GM08714 (cell line): ENCODE results near the gene OR2T11.
"Not testable (repeated sequence)": the region's sequence is repeated elsewhere in the genome, so short reads cannot be mapped to it uniquely, and the experiment has no call there.

Experiments
- H3K4me3 ChIP-seq: fragments of 200-500 bp; sonication (Bioruptor generic); 2 replicates; pipeline ENCODE4 v1.5.1; 2014; ENCODE audit warnings: mild to moderate bottlenecking, low read length, inconsistent platforms
- ZNF274 ChIP-seq: IDR thresholded peaks from 2 replicates; pipeline ENCODE4 v1.6.1; 2012; ENCODE audit warnings: mild to moderate bottlenecking, low read depth, low read length

The OR2T11 gene, protein sequence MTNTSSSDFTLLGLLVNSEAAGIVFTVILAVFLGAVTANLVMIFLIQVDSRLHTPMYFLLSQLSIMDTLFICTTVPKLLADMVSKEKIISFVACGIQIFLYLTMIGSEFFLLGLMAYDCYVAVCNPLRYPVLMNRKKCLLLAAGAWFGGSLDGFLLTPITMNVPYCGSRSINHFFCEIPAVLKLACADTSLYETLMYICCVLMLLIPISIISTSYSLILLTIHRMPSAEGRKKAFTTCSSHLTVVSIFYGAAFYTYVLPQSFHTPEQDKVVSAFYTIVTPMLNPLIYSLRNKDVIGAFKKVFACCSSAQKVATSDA

DNA sequence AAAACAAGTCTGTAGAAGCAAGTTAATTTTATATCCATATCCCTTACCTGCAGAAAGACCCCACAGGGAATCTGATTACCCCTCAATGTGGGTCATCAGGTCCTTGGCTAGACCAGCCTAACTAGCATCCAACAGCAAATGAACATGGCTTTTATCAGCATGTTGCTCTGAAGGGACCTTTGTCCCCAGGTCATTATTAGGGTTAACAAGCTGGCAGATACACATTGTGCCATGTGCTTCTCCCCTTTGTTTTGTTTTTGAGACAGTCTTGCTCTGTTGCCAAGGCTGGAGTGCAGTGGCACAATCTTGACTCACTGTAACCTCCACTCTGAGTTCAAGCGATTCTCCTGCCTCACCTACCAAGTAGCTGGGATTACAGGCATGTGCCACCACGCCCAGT lies at the start of gene OR2T11:
Gene OR2T11 (minus strand): TSS at position 101 of the 400 bp plus-strand sequence. CDS start 7,963 bp downstream, outside the sequence.
- H3K4me3 ChIP-seq: not testable (repeated sequence)

DNA sequence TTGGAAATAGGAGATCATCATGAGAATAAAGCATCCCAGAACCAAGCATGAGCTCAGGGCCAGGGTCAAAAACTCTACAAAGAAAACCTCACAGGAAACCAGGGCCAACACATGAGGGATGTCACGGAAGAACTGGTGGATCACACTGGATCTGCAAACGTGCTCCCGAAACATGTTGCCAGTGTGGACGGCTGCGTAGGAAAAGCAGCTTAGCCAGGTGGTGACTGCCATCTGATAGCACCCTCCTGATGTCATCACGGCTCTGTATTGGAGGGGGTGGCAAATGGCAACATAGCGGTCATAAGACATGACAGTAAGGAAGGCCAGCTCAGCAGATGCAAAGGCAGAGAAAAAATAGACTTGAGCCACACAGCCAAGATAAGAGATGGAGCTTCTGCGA lies 46.8 kb upstream of the OR2T11 start:
- no peak overlapping the region for H3K4me3 ChIP-seq
- no peak for TF ChIP-seq ZNF274

DNA sequence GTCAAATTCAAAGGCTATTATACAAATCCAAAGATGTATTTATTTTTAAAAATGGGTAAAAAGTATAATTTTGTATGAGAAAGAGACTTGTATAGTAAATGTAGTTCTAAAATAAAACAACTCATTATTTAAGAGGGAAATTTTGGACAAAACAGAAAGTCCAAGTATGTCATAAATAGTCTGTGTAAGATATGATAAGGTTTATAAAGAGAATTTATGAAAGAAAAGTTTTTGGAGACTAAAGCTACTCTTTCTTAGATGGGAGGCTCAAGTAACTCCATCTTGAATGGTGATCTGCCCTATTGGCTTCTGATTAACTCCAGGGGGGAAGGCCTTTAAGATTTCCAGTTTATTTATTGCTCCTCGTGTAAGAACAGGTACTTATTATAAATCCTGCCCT lies 35.1 kb upstream of the OR2T11 start:
- H3K4me3 ChIP-seq: no peak overlapping the region
- no peak for TF ChIP-seq ZNF274

DNA sequence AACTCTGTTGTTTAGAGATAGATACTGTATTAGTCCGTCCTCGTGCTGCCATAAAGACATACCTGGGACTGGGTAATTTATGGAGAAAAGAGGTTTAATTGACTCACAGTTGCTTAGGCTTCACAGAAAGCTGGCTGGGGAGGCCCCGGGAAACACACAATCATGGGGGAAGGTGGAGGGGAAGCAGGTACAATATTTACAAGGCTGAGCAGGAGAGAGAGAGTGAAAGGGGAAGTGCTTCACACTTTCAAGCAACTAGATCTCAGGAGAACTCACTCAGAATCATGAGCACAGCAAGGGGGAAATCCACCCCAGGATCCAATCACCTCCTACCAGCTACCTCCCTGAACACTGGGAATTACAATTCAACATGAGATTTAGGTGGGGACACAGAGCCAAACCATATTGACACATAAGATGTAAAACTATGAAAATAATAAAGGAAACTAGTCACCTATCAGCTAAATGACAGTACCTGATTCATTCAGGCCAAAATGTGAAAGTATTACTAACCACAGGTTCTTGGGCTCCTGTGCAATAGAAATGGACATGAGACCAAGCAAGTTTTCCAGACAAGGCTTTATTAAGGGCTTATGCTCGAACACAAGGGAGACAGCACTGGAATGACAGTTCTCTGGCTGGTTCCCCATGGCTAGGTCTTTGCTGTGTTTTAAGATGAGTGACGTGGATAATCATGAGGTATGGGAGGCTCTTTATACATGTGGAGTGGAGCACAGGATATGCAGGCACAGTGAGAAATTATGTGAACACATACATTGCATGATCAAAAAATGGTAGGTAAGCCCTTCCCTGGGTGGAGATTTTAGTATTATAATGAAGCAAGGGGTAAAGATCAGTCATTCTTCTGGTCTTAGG lies 28.8 kb upstream of the OR2T11 start:
- H3K4me3 ChIP-seq: not testable (repeated sequence)

DNA sequence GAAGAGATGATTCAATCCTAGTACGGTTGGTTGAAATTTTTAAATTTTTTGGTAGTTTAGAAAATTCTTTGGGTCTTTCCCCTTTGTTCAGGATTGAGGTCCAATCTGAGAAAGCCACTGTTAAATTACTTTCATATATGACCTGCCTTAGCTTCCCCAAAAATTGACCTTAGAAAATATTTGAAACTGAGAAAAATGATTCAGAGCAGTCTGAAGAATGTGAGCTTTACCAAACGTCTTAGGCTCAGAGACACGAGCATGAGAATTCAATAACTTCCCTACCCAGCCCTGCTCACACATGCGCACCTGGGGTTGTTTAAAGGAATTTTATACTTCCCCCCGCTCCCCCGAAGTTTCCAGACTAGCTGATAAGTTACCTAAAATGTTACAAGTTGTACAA lies 21.9 kb upstream of the OR2T11 start:
- H3K4me3 ChIP-seq: not testable (repeated sequence)

DNA sequence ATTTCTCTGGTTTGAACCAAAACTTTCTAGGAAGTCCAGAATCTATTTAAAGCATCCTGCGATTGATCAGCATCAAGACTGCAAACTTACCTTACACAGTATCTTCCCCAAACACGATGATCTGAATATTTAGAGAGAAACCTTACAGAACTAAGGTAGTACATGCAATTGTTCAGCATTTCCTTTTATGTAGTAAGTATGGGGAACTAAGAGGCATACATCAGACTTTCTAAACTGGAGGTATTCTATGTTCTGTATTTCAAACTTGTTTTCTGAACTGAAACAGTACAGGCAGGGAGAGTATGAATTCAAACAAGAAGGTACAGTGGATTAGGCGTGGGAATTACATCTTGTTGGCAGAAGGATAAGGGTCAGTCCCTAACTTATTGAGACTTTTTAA lies 20.5 kb upstream of the OR2T11 start, which contains the start of gene OR2T27:
Gene OR2T27 (minus strand): TSS at position 175 of the 400 bp plus-strand sequence. CDS start 4,644 bp downstream, outside the sequence.
- not testable (repeated sequence) for H3K4me3 ChIP-seq

DNA sequence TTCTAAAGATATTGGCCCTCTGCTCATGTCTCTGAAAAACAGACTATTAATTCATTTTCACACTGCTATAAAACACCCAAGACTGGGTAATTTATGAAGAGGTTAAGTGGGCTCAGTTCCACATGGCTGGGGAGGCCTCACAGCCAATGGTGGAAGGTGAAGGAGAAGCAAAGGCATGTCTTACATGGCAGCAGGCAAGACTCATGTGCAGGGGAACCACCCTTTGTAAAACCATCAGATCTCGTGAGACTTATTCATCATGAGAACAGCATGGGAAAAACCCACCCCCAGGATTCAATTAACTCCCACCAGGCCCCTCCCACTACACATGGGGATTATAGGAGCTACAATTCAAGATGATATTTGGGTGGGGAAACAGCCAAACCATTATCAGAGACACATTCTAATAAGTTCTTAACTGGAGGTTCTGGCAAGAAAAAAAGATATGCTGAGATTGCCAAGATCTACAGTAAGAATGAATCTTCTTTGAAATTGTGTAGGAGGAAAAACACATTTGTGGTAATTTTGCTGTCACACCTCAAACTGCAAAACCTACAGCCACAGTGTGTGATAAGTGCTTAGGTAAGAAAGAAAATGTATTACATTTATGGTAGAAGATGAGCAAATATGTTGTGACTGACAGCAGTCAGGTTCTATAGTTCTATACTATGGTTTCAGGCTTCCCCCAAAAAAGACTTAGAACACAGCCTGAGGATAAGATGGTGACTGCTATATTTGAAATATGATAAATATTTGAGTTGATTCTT lies 14.1 kb upstream of the OR2T11 start:
- not testable (repeated sequence) for H3K4me3 ChIP-seq

DNA sequence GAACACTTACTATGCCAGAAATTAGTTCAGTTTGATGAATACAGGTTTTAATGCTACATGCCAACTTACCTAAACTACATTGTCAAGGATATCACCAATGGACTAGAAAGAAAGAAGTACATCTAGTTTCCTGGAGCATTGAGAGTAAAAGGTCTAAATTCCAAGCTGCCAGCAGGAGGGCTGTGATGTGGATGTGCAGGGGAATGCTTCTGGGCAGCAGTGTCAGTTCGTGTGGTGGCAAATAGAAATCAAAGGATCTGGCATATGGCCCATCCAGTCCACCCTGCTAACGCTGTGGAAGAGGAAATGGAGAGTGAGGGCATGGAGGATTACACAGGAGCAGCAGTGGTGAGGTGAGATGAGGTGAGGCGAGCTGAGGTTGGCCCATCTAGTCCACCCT lies 10.3 kb upstream of the OR2T11 start, which contains the start of gene OR2T35:
Gene OR2T35 (minus strand): TSS at position 101 of the 400 bp plus-strand sequence. CDS start 6,020 bp downstream, outside the sequence.
- H3K4me3 ChIP-seq: not testable (repeated sequence)

DNA sequence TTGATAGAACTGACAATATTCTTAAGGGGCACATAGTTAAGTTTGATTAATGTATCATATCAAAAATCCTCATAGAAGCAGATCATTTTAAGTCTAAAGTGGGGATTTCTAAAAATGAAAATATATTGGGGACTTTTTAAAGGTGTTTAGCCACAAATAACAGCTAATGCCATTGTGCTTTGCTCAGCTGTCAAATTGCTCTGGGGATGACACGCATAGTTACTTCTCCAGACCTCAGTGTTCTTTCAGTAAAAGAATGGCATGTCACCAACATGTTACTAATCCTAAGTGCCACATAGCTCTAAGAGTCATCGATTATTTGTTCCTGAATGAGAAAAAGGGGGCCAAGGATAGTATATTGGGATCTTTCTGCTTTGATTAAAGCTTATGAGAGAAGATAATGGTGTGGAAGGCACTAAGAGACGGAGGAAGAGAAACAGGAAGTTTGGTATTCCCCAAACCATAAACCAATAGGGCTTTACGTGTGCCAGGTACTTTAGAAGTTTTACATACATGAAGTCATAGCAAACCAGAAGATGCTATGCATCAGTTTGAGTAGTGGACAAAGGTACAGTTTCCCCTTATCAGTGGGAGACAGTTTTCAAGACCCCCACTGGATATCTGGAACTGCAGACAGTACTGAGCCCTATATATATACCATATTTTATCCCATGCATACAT lies 8.2 kb upstream of the OR2T11 start:
- not testable (repeated sequence) for H3K4me3 ChIP-seq

DNA sequence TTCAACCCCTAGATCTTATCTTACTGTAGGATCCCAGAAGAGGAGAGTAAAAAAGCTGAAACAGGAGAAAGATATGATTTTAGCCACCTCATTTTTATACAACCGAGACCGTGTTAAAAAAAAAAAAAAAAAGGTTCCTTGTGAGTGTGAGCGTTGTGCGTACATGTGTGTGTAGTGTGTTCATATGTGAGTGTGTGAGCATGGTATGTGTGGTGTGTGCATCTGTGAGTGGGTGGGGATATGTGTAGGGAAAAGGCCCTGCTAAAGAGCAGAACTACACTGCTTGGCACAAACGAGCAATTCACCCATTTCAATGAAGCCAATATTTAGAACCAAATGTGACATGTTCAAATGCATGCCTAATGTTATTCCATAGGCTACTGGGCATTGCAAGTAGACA lies 6.7 kb upstream of the OR2T11 start:
- not testable (repeated sequence) for H3K4me3 ChIP-seq

DNA sequence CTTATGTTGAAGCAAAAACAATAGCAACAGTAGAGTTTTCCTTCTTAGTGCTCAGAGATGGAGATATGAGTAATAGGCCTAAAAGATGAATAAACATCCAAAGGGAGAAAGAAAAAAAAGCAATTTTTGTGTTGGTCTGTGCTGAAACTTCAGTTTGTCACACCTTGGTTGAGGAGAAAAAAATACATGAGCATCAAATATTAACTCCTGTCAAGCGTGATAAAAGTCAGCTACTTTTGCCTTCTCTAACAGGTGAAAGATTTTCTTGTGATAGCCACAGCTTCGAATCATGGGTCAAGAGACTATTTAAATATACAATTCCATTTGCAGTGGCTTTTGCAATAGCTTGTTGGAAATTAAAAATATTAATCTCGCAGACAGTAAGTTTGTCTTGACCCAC lies 6.0 kb upstream of the OR2T11 start:
- not testable (repeated sequence) for H3K4me3 ChIP-seq

DNA sequence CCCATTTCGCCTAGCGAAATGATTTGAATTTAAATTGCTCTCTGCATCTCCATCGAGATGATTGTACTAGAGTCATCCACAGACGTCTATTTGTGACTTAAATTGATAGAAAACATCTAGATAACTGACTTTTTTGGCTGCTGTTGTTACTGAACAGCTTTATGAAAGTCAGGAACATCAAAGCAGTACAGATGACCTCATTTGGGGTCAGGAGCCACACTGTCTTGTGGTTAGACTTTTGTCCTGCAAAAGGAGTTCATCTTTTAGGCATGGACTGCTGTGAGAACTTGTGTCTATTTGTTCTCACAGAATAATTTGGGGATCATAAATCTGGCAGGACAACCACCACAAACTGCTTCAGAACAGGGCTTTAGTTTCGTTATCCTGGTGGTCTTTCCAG lies 4.8 kb upstream of the OR2T11 start:
- not testable (repeated sequence) for H3K4me3 ChIP-seq

DNA sequence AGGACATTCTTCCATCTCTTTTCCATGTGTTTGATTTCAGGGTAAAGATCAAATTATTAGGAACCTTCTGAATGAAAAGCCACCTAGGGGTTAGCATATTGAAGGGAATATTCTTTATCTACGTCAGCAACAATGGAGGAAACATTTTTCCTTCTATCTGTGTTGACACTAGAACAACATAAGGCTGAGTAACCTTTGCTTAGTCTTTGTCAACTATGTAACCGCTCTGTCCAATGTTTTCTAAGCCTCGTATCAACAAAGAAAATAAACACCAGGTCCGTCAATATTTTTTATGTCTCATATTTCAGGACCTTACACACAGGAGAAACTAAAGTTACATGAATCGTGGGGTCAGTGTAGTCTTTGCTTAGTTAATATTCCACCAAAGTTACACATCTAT lies 1.7 kb upstream of the OR2T11 start:
- H3K4me3 ChIP-seq: not testable (repeated sequence)

DNA sequence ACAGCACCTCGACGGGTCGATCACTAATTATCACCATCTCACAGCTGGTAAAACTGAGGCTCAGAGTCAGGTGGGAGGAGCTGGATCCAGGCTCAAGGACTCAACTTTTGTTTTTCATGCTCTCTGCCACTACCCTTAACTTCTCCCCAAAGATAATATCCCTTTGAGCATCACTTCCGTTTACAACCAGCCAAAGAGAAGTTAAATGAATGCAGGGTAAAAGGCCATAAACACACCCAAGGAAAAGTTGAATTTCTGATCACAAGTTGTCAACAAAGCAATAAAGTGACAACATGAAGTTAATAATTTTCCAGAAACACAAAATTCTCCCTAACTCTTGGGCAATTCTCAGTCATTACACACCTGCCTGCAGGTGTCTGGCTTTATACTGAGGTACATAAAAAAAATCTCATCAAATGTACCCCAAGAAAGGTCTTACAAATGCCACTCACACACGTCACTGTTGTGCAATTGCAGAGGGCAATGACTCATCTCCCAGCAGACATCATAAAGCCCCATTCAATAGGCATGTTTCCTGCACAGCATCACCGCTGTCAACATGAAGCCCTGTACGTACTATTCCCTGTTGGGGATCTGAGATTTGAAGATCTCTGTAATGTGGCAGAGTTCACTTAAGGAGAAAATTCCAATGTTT lies 3.4 kb downstream of the OR2T11 start:
- no peak for TF ChIP-seq ZNF274

More for the DNA sequence above, 3.4 kb downstream of the OR2T11 start:
- no peak overlapping the region for H3K4me3 ChIP-seq
